ENCODE results near the gene TIMM10B. TPM values are rescaled to one million over a fixed set of nuclear protein-coding genes. Genes with fewer than 3 reads are reported as not detected.

The TIMM10B gene
- total RNA-seq, 3 donors from 2014 or later: 36.9 to 42.4 (median 41.0) TPM

DNA sequence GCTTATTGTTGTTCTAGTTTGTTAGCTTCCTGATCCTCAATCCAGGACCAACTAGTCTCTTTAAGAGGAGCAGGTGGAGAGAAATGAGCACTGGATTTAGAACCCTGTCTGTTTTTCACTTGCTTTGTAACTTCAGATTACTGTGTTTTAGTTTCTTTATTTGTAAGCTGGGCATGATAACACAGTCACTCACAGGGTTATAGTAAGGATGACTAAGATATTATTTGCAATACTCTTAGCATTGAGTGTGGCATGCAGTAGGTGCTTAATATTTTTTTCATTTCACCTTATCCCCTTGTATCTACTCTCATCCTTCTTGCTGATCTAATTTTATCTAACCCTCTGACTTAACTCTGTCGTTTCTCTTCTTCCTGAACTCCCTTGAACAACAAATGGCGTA lies 49.5 kb downstream of the TIMM10B start:
- Histone ChIP-seq H3K4me3 (no peak overlapping the region), H3K4me1 (ENCODE audit: low read depth) (no peaks in the 10 kb centered on the region), H3K36me3 (ENCODE audit: low read depth) (no peaks in the 10 kb centered on the region), H3K9me3 (no peaks in the 10 kb centered on the region)
- intact Hi-C loops (cut with DNase I, micrococcal nuclease): no loop called here
- TF ChIP-seq, protein P1, sequence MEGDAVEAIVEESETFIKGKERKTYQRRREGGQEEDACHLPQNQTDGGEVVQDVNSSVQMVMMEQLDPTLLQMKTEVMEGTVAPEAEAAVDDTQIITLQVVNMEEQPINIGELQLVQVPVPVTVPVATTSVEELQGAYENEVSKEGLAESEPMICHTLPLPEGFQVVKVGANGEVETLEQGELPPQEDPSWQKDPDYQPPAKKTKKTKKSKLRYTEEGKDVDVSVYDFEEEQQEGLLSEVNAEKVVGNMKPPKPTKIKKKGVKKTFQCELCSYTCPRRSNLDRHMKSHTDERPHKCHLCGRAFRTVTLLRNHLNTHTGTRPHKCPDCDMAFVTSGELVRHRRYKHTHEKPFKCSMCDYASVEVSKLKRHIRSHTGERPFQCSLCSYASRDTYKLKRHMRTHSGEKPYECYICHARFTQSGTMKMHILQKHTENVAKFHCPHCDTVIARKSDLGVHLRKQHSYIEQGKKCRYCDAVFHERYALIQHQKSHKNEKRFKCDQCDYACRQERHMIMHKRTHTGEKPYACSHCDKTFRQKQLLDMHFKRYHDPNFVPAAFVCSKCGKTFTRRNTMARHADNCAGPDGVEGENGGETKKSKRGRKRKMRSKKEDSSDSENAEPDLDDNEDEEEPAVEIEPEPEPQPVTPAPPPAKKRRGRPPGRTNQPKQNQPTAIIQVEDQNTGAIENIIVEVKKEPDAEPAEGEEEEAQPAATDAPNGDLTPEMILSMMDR (IDR thresholded peaks at IDR 0.05): no peak
- DNase-seq: no peak
- no peak for ATAC-seq

DNA sequence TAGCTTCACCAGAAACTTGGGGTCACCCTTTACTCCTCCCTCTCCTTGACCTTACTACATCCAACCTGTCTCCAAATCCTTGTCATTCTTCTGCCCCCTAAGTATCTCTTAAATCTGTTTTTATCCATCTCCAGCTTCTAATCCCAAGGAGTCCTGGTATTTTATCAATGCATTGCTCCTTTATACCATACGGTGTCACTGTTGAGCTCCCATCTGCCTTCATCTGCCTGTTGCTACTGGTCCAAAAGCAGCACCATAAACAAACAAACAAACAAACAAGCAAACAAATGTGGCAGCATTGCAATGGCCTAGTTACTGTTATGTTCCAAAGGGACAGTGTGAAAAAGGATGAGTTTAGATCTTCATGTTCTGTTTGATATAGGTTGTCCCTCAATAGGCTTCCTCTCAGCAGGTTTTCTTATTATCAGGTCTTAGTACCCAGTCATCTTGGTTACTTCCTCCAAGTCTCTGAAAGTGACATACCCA lies 50.0 kb downstream of the TIMM10B start:
- TF ChIP-seq, protein P1 (IDR thresholded peaks at IDR 0.05): peak; percentile 56
- no peak overlapping the region for H3K4me3 ChIP-seq
- H3K4me1 ChIP-seq (ENCODE audit: low read depth): no peaks in the 10 kb centered on the region
- no peaks in the 10 kb centered on the region for H3K36me3 ChIP-seq (ENCODE audit: low read depth)
- intact Hi-C loops (cut with DNase I, micrococcal nuclease): no loop called here
- DNase-seq (peak in 1 of 3 donors; percentile 45), ATAC-seq (peak; percentile 59)
- no peaks in the 10 kb centered on the region for H3K9me3 ChIP-seq

Other genes with a start within 250 kb of the TIMM10B start
- 100 to 1,000 TPM in 1 of 3 donors, 10 to 100 TPM in 2; 78.0 to 195 (median 92.1) TPM for gene FHIP1B, start 246.9 kb upstream of the TIMM10B start, total RNA-seq
- gene CNGA4, start 242.4 kb upstream of the TIMM10B start, total RNA-seq: under 1 TPM in 2 of 3 donors, not detected in 1; 0.20 to 0.22 TPM
- gene CCKBR, start 221.7 kb upstream of the TIMM10B start, total RNA-seq: under 1 TPM in 1 of 3 donors, not detected in 2; 0.60 TPM
- gene CAVIN3, start 161.0 kb upstream of the TIMM10B start, total RNA-seq: 10 to 100 TPM in 2 of 3 donors, 1 to 10 TPM in 1; 4.6 to 21.3 (median 20.7) TPM
- 10 to 100 TPM; 45.3 to 86.6 (median 62.0) TPM for gene SMPD1, start 91.0 kb upstream of the TIMM10B start, total RNA-seq
- 10 to 100 TPM in 1 of 3 donors, 1 to 10 TPM in 2; 5.2 to 64.7 (median 8.3) TPM for gene APBB1, start 62.4 kb upstream of the TIMM10B start, total RNA-seq
- gene HPX, start 40.5 kb upstream of the TIMM10B start, total RNA-seq: 1 to 10 TPM; 2.0 to 7.0 (median 2.3) TPM
- 10 to 100 TPM; 28.0 to 57.8 (median 48.4) TPM for gene TRIM3, start 7.6 kb upstream of the TIMM10B start, total RNA-seq
- 10 to 100 TPM; 52.7 to 85.0 (median 76.6) TPM for gene ARFIP2, start 170 bp upstream of the TIMM10B start, total RNA-seq
- 10 to 100 TPM; 12.9 to 17.7 (median 15.5) TPM for gene DNHD1, start 15.8 kb downstream of the TIMM10B start, total RNA-seq
- gene RRP8, start 122.1 kb downstream of the TIMM10B start, total RNA-seq: 10 to 100 TPM; 20.5 to 33.7 (median 20.7) TPM
- 100 to 1,000 TPM; 113 to 323 (median 115) TPM for gene ILK, start 122.3 kb downstream of the TIMM10B start, total RNA-seq
- 100 to 1,000 TPM in 2 of 3 donors, 10 to 100 TPM in 1; 84.0 to 135 (median 115) TPM for gene TAF10, start 130.7 kb downstream of the TIMM10B start, total RNA-seq
- 100 to 1,000 TPM in 1 of 3 donors, 10 to 100 TPM in 2; 86.4 to 116 (median 93.8) TPM for gene TPP1, start 137.9 kb downstream of the TIMM10B start, total RNA-seq
- 10 to 100 TPM in 1 of 3 donors, 1 to 10 TPM in 2; 3.5 to 38.8 (median 6.0) TPM for gene DCHS1, start 174.3 kb downstream of the TIMM10B start, total RNA-seq
- gene MRPL17, start 201.8 kb downstream of the TIMM10B start, total RNA-seq: 10 to 100 TPM; 21.2 to 29.7 (median 29.6) TPM